NCI-H1694 treated with DMSO at 0.1 percent for 48 hours (cell line): ENCODE measurements around the gene SCN1A.
"Not testable (repeated sequence)": the region's sequence is repeated elsewhere in the genome, so short reads cannot be mapped to it uniquely, and the experiment has no call there.

Source experiments
- DNase-seq: peaks from one replicate; lab custom pipeline; 2025; lab: John Stamatoyannopoulos, UW

SCN1A gene

DNA sequence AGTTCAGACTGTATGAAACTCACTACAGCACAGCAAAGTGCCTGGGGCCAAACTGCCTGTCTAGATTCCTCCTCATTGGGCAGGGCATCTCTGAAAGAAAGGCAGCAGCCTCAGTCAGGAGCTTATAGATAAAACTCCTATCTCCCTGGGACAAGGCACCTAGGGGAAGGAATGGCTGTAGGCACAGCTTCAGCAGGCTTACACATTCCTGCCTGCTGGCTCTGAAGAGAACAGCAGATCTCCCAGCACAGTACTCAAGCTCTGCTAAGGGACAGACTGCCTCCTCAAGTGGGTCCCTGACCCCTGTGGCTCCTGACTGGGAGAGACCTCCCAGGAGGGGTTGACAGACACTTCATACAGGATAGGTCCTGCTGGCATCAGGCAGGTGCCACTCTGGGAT, 155.7 kb downstream of the SCN1A start:
- not testable (repeated sequence) for DNase-seq

GRCh38 chr2:165970663-165971062, 157.2 kb downstream of the SCN1A start:
- no peak for DNase-seq

DNA sequence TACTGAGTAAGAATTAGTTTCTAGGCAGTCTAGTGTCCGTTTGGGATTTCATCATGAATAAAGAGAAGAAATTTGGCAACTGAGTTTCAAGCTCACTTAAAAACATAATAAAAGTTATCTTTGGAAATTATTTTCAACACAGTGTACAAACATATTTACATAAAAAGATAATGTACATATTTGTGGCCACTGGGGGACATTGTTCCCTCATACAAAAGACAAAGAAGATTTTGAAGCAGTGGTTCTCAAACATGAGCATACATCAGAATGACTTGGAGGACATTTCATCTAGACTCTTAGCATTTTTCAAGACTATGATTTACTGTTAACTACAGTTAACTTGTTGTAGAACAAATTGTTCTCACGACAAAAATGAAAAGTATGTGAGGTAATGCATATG, 158.6 kb downstream of the SCN1A start:
- peak; percentile 41 for DNase-seq

DNA sequence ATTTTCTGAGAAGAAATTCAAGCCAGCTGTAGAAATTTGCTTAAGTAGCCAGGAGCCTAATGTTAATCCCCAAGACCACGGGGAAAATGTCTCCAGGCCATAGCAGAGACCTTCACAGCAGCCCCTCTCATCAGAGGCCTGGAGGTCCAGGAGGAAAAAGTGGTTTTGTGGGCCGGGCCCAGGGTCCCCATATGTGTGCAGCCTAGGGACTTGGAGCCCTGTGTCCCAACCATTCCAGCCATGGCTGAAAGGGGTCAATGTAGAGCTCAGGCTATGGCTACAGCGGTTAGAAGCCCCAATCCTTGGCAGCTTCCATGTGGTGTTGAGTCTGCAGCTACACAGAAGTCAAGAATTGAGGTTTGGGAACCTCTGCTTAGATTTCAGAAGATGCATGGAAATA, 160.1 kb downstream of the SCN1A start:
- DNase-seq = no peak

DNA sequence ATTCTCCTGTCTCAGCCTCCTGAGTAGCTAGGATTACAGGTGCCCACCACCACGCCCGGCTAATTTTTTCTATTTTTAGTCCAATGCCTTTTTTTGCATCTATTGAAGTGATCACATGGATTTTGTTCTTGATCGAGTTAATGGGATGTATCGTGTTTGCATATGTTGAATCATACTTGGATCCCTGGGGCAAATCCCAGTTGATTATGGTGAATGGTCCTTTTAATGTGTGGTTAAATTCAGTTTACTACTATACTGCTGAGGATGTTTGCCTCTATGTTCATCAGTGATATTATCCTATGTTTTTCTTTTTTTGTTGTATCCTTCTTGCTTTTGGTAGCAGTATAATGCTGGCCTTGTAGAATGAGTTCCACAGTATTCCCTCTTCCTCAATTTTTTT, 166.0 kb downstream of the SCN1A start:
- DNase-seq = no peak

DNA sequence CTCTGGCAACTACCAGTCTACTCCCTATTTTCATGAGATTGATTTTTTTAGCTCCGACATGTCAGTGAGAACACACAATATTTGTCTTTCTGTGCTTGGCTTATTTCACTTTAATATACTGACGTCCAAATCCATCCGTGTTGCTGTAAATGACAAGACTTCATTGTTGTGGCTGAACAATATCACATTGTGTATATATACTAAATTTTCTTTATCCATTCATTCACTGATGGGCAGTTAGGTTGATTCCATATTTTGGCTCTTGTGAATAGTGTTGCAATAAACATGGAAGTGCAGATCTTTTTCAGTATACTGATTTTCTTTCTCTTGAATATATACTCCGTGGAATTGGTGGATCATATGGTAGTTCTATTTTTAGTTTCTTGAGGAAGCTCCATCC, 168.4 kb downstream of the SCN1A start:
- DNase-seq = no peak

- no peak for DNase-seq
Measured at GRCh38 chr2:165958313-165958960, 169.4 kb downstream of the SCN1A start.

- DNase-seq = no peak
Measured at GRCh38 chr2:165957030-165957675, 170.7 kb downstream of the SCN1A start.

DNA sequence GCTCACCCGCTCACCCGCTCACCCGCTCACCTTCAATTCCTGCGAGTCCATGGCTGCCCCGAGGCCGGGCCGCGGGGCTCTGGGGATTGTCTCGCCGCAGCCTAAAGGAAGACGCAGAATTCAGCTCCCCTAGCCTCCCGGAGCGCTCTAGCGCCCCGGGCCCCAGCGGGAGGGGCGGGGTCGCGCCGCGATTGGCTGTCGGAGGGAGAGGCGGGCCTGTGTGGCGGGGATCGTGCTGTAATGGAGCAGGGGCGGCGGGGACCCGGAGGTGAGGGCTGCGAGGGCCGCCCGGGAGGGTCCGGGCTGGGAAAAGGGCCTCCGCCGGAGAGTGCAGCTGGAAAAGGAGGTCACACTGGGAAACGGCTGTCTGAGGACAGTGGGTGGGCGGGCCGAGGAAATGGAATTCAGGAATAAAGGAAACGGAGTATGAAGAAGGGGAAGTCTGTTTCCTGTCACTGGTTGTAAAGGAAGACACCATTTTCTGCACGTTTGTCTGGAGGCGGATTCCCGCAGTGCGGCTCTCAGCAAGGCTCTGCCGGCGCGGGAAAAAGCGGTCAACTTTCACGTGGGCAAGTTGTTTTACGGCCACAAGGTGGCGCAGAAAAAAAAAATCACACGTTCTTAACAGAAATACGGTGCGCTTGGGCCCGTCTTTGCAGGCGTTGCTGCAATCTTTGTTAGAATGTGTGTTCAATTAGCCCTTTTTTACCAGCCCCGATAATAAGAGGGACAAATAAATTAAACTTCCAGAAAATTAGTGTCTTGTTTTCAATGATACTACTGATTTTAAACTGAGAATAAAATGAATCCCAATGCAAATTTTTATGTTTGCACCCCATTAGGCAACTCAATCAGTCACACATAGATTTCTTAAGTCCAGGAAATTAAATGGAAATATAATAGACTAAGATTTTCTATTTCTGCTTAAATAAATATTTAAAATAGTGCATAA, 173.9 kb downstream of the SCN1A start, which contains the start of gene TTC21B:
TTC21B (minus strand) TSS at position 122 of the 952 bp plus-strand sequence; CDS start at position 51, 71 bp downstream.
- DNase-seq = peak; percentile 97

GRCh38 chr2:165953306-165953654, 174.5 kb downstream of the SCN1A start:
- DNase-seq = no peak

GRCh38 chr2:165952741-165953211, 175.0 kb downstream of the SCN1A start:
- DNase-seq = peak; percentile 24

DNA sequence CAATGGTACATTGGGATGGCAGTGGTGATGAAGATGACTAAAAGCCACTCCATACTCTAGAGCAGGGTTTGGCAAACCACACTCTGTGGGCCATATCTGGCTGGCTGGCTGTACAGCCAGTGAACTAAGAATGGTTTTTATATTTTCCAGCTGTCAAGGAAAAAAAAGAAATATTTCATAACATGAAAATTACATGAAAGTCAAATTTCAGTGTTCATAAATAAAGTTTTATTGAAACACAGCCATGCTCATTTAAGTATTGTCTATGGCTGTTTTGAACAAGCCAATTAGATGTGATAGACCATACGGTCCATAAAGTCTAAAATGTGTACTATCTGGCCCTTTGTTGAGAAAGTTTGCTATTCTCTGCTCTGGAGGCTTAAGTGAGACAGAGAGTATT, 175.7 kb downstream of the SCN1A start:
- no peak for DNase-seq

GRCh38 chr2:165950438-165950837, 177.4 kb downstream of the SCN1A start:
- DNase-seq = no peak

DNA sequence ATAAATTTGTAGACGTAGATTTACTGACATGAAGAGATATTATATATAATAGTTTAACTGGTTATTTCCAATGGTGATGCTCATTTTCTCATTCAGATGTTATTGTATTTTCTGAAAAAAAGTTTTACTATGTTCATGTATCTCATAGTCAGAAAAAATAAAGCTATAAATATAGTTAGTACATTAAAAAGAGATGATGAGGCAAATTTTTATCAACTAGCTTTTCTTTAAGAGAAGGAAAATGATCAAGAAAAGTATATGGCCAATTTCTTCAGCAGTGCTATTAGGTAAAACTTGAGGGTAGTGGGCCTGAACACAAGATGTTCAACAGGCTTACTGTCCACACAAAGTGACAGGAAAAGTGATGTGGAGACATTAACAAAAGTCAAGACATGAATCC, 186.0 kb downstream of the SCN1A start:
- no peak for DNase-seq

DNA sequence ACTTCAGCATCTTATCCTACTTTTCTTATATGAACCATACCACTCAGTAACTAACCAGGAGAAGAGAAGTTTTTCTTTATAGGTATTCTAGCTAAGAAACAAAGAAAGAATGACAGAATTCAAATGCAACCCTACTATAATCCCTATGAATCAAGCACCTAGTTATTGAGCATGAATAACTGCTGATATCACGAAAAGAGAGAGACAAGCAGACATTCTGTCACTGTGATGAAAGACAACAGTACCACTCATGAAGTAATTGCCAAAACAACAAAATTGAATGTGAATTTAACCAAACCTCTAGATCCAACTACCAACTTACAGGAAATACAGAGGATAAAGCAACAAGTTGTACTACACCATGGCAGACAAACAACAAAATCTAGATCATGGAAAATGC, 189.6 kb downstream of the SCN1A start:
- DNase-seq = no peak
